Osteoblast (primary cell): ENCODE results near the gene TTL. TPM values are rescaled to one million over a fixed set of nuclear protein-coding genes. Genes with fewer than 3 reads are reported as not detected.

ENCODE experiments used
- DNase-seq: peaks from one replicate; pipeline ENCODE4 v3.0.0; 2011; ENCODE audit warnings: low spot score, mixed read lengths; ENCODE audit not compliant: insufficient read length; ENCODE audit errors: missing footprints
- H2AFZ ChIP-seq: 2 replicates; pipeline ENCODE4 v1.6.0; 2011; ENCODE audit warnings: mild to moderate bottlenecking, low read length
- H3K27ac ChIP-seq: 2 replicates; pipeline ENCODE4 v1.5.1; 2011; ENCODE audit warnings: mild to moderate bottlenecking, low read depth, low read length, moderate library complexity
- H3K27me3 ChIP-seq: 2 replicates; pipeline ENCODE4 v1.6.0; 2012; ENCODE audit warnings: mild to moderate bottlenecking, control low read depth, inconsistent platforms, low read length, moderate library complexity; ENCODE audit not compliant: insufficient read depth
- H3K36me3 ChIP-seq: 2 replicates; pipeline ENCODE4 v1.5.1; 2011; ENCODE audit warnings: mild to moderate bottlenecking, low read length, control low read depth, moderate library complexity; ENCODE audit not compliant: insufficient read depth
- H3K4me1 ChIP-seq: 2 replicates; pipeline ENCODE4 v1.5.1; 2011; ENCODE audit warnings: mild to moderate bottlenecking, low read length, control low read depth, moderate library complexity; ENCODE audit not compliant: insufficient read depth
- H3K4me2 ChIP-seq: 2 replicates; pipeline ENCODE4 v1.6.0; 2011; ENCODE audit warnings: mild to moderate bottlenecking, low read length; ENCODE audit not compliant: insufficient read depth
- H3K4me3 ChIP-seq: fragments of 200-600 bp; sonication (generic); 3 replicates; pipeline ENCODE4 v1.5.1; 2012; ENCODE audit warnings: mild to moderate bottlenecking, low read length, inconsistent platforms; ENCODE audit not compliant: insufficient read depth
- H3K79me2 ChIP-seq: 2 replicates; pipeline ENCODE4 v1.6.0; 2012; ENCODE audit warnings: mild to moderate bottlenecking, low read length, control low read depth, inconsistent platforms; ENCODE audit not compliant: insufficient read depth
- H3K9me3 ChIP-seq: 2 replicates; pipeline ENCODE4 v1.5.1; 2011; ENCODE audit warnings: low read depth, low read length, control low read depth
- H4K20me1 ChIP-seq: 2 replicates; pipeline ENCODE4 v1.6.0; 2012; ENCODE audit warnings: mild to moderate bottlenecking, low read length, control low read depth; ENCODE audit not compliant: insufficient read depth
- total RNA-seq: library from RNA; depleted of rRNA; stranded (reverse); fragments of >200 nt; gene quantifications from 2 replicates; pipeline ENCODE4 v1.2.3, GENCODE V29; 2012
- TF ChIP-seq, protein P1 (sequence below): IDR thresholded peaks from 2 replicates; pipeline ENCODE4 v1.5.1; 2011; ENCODE audit warnings: mild to moderate bottlenecking, low read depth, low read length, moderate library complexity; ENCODE audit errors: extremely low read depth

The TTL gene
- total RNA-seq, 1 donor = 59.0 TPM

DNA sequence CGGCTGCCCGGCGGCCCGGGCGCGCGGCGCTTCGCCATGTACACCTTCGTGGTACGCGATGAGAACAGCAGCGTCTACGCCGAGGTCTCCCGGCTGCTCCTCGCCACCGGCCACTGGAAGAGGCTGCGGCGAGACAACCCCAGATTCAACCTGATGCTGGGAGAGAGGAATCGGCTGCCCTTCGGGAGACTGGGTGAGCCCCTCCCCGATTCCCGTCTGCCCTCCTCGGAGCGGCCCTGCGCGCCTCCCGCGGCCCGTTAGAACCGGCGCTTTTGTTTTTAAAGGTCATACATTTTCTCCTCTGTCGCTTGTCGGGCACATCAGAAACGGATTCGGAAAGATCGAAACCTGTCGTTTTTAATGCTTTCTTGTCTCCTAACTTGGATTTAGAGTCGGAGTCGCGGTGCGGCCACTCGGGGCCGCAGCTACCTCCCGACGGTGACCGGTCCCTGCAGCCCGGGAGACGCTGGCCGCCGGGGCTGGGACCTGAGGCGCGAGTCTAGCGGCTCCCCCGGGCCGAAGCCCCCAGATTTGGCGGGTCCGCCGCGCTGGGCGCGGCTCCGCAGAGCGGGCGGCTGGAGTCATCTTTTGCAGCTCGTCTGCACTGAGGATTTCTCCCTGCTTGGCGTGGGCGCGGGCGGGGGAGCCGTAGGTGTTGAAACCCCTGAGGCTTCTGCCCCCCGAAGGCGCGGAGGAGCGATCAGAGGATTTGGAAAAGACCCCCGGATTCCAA is 519 bp downstream of the TTL start:
- peak overlapping the region; percentile 5 for H2AFZ ChIP-seq
- H3K27me3 ChIP-seq = no peaks in the 10 kb centered on the region
- peaks cover 9% of the 10 kb centered on the region for H3K4me1 ChIP-seq
- peaks cover 16% of the 10 kb centered on the region for H3K36me3 ChIP-seq
- no peaks in the 10 kb centered on the region for H3K9me3 ChIP-seq
- peak; percentile 93 for DNase-seq
- H3K27ac ChIP-seq = peak overlapping the region; percentile 74
- H4K20me1 ChIP-seq = peaks cover 6% of the 10 kb centered on the region
- TF ChIP-seq, protein P1, sequence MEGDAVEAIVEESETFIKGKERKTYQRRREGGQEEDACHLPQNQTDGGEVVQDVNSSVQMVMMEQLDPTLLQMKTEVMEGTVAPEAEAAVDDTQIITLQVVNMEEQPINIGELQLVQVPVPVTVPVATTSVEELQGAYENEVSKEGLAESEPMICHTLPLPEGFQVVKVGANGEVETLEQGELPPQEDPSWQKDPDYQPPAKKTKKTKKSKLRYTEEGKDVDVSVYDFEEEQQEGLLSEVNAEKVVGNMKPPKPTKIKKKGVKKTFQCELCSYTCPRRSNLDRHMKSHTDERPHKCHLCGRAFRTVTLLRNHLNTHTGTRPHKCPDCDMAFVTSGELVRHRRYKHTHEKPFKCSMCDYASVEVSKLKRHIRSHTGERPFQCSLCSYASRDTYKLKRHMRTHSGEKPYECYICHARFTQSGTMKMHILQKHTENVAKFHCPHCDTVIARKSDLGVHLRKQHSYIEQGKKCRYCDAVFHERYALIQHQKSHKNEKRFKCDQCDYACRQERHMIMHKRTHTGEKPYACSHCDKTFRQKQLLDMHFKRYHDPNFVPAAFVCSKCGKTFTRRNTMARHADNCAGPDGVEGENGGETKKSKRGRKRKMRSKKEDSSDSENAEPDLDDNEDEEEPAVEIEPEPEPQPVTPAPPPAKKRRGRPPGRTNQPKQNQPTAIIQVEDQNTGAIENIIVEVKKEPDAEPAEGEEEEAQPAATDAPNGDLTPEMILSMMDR = no peak
- peaks cover 47% of the 10 kb centered on the region for H3K79me2 ChIP-seq
- peak overlapping the region; percentile 80 for H3K4me2 ChIP-seq
- peak overlapping the region; percentile 87 for H3K4me3 ChIP-seq

DNA sequence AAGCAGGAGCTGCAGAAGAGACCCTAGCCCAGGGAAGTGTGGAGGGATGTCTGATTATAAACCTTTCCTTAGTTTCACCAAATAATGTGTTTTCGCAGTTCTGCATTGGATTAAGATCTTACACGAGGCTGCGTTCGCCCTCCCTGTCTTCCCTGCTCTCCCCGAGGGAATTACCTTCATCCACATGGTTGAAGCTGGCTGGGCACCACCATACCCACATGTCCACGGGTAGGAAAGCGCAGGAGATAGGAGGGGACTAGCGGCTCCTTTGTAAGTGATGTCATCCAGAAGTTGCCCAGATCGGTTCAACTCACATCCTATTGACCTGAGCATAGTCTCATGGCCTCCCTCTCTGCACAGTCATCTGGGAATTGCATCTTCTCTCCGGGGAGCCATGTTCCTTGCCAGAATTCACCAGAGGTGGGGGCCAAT is 1.1 kb downstream of the TTL start:
- H3K9me3 ChIP-seq = no peaks in the 10 kb centered on the region
- H3K27me3 ChIP-seq = no peaks in the 10 kb centered on the region
- DNase-seq = peak; percentile 95
- peaks cover 53% of the 10 kb centered on the region for H3K79me2 ChIP-seq
- peaks cover 9% of the 10 kb centered on the region for H3K4me1 ChIP-seq
- H3K36me3 ChIP-seq = peaks cover 17% of the 10 kb centered on the region
- H4K20me1 ChIP-seq = peaks cover 8% of the 10 kb centered on the region
- TF ChIP-seq, protein P1 = no peak
- peak overlapping the region; percentile 74 for H3K27ac ChIP-seq
- H2AFZ ChIP-seq = peak overlapping the region; percentile 5
- H3K4me2 ChIP-seq = peak overlapping the region; percentile 80
- peak overlapping the region; percentile 87 for H3K4me3 ChIP-seq

GRCh38 chr2:112483831-112484230 is 1.9 kb downstream of the TTL start:
- peak overlapping the region; percentile 80 for H3K4me2 ChIP-seq
- no peaks in the 10 kb centered on the region for H3K27me3 ChIP-seq
- TF ChIP-seq, protein P1 = no peak
- peak overlapping the region; percentile 87 for H3K4me3 ChIP-seq
- peaks cover 8% of the 10 kb centered on the region for H4K20me1 ChIP-seq
- H3K27ac ChIP-seq = no peak overlapping the region
- peaks cover 9% of the 10 kb centered on the region for H3K4me1 ChIP-seq
- H3K9me3 ChIP-seq = no peaks in the 10 kb centered on the region
- DNase-seq = peak; percentile 58
- H3K36me3 ChIP-seq = peaks cover 19% of the 10 kb centered on the region
- no peak overlapping the region for H2AFZ ChIP-seq
- peaks cover 58% of the 10 kb centered on the region for H3K79me2 ChIP-seq

GRCh38 chr2:112485849-112486248 is 3.9 kb downstream of the TTL start:
- no peaks in the 10 kb centered on the region for H3K27me3 ChIP-seq
- no peaks in the 10 kb centered on the region for H3K9me3 ChIP-seq
- H3K4me2 ChIP-seq = no peak overlapping the region
- H3K36me3 ChIP-seq = peaks cover 22% of the 10 kb centered on the region
- H4K20me1 ChIP-seq = peaks cover 8% of the 10 kb centered on the region
- no peak overlapping the region for H2AFZ ChIP-seq
- TF ChIP-seq, protein P1 = no peak
- no peak overlapping the region for H3K4me3 ChIP-seq
- H3K4me1 ChIP-seq = peaks cover 5% of the 10 kb centered on the region
- no peak overlapping the region for H3K27ac ChIP-seq
- DNase-seq = no peak
- peaks cover 72% of the 10 kb centered on the region for H3K79me2 ChIP-seq
